K562 treated with DMSO at 1 percent for 48 hours (cell line): ENCODE measurements around the gene CEP89. TPM values are rescaled to one million over a fixed set of nuclear protein-coding genes. Genes with fewer than 3 reads are reported as not detected.

Experiments used
- total RNA-seq: library from RNA; unstranded; fragments of 300-600 nt; gene quantifications from 2 replicates; pipeline ENCODE4 v1.2.3, GENCODE V29; 2022; ENCODE audit warnings: low replicate concordance; ENCODE audit errors: extremely low read depth

Gene CEP89
- not detected in 2 replicates for total RNA-seq

DNA sequence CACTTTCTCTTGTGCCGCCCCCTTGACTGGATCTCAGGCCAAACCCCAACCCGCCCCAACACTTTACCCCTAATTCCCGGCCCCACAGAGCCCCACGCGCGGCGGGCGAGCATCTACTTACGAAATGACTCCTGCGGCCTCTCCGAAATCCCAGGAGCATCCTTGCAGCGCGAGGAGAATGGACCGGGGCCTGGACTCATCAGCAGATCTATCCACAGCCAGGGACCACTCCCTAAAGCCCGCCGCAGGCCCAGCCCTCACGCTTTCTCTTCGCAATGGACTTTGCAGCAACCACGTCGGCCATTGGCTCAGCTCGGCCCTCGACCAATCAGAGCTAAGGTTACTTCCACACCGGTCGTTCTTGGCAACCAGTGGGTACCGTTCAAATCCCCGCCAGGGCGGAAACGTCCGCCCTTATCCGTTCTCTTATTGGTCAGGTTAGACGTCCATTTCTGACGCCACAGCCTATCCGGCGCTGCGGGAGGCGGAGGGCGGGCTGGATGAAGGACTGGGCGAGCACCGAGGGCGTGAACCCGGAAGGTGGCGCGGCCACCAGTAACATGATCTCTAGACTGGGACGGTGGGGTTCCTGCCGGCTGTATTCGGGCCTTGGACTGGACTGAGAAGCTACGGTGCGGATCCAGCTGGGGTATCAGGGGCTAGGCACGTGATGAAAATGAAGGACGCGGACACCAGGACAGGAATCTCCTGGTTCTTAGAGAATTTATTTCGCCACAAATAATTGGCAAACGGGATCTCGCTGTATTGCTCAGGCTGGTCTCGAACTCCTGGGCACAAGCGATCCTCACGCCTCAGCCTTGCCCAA, at the start of gene CEP89, which contains the start of gene FAAP24:
Gene CEP89, minus strand, starts transcription at position 244 of the 826 bp plus-strand sequence. Its CDS starts 84 bp downstream, at position 160.
Gene FAAP24, plus strand, starts transcription at position 528 of the 826 bp plus-strand sequence. CDS start 955 bp downstream, outside the sequence.

DNA sequence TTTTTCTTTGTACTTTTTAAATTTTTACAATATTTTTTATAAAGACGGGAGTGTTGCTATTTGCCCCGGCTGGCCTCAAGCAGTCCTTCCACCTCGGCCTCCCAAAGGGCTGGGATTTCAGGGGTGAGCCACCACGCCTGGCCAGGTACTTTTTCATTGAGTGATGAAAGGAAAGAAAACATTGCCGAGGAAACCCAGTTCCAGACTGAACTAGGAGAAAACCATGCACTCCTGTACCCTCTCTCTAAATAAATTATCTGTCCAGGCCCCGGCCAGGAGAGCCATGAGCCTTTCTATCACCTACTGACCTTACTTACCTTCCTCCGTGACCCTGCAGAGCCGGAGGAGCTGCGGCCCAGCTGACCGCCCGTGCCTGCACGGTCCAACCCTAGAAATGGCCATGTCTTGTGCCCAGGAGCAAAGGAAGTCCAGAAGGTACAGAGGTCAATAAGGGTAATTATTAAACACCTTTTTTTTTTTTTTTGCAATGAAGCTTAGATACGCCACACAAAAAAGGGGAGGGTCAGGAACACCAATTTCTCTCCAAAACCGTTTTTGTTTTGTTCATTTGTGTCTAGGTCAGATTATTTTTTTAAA, 102.3 kb downstream of the CEP89 start, which contains the start of gene SLC7A9:
Gene SLC7A9, minus strand, starts transcription at position 399 of the 597 bp plus-strand sequence. CDS start 1,233 bp downstream, outside the sequence.

Other genes with a start within 250 kb of the CEP89 start
- gene SLC7A9, start 102.2 kb downstream of the CEP89 start, total RNA-seq: not detected in 2 replicates
- gene FAAP24, start 284 bp upstream of the CEP89 start, total RNA-seq: not detected in 2 replicates
- gene RHPN2, start 92.9 kb upstream of the CEP89 start, total RNA-seq: not detected in 2 replicates
- not detected in 2 replicates for gene GPATCH1, start 109.2 kb upstream of the CEP89 start, total RNA-seq
- gene WDR88, start 160.2 kb upstream of the CEP89 start, total RNA-seq: not detected in 2 replicates
- not detected in 2 replicates for gene LRP3, start 222.4 kb upstream of the CEP89 start, total RNA-seq